ENCODE results near the gene MAP2K3.

DNA sequence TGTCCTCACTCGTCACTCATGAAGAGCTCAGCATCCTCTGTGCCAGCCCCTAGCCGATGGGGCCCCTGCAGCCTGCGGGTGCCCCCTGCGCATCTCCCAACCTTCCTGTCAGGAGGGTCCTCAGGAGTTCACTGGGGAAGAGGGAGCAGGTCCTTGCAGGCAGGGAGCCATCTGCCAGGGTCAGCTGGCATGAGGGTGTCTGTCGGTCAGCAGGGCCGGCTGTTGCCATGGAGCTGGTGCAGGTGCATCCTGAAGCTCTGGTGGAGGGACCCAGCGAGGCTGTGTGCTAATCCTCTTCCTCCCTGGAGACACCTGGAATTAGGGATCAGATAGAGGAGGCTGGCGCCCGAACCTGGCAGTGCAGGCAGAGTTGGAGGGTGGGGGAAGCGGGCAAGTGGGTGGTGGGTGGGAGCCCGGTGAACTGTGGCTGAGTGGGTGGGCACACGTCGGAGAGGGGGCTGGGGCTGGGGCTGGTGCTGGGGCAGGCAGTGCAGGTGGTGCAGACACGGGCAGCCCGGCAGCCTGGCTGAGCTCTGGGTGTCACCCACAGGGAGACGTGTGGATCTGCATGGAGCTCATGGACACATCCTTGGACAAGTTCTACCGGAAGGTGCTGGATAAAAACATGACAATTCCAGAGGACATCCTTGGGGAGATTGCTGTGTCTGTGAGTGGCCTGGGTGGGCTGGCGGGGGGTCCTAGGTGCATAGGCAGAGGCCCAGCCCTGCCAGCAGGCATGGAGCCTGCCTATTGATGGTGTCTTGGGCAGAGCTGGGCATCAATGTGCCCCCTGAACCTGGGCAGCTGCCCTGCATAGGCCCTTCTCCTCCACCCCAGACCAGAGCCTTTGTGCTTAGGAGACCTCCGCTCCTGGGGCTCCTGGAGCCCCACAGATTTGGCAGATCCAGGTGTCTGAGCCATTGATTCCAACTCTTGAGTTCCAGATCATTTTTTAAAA lies 17.4 kb downstream of the MAP2K3 start:
- TF ChIP-seq, protein P1, sequence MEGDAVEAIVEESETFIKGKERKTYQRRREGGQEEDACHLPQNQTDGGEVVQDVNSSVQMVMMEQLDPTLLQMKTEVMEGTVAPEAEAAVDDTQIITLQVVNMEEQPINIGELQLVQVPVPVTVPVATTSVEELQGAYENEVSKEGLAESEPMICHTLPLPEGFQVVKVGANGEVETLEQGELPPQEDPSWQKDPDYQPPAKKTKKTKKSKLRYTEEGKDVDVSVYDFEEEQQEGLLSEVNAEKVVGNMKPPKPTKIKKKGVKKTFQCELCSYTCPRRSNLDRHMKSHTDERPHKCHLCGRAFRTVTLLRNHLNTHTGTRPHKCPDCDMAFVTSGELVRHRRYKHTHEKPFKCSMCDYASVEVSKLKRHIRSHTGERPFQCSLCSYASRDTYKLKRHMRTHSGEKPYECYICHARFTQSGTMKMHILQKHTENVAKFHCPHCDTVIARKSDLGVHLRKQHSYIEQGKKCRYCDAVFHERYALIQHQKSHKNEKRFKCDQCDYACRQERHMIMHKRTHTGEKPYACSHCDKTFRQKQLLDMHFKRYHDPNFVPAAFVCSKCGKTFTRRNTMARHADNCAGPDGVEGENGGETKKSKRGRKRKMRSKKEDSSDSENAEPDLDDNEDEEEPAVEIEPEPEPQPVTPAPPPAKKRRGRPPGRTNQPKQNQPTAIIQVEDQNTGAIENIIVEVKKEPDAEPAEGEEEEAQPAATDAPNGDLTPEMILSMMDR (IDR thresholded peaks at IDR 0.05) = no peak
- no peak for TF ChIP-seq POLR2A (IDR thresholded peaks at IDR 0.05)
